Ovary (tissue), 9 donors: ENCODE data around the gene FAM20C. TPM values are rescaled to one million over a fixed set of nuclear protein-coding genes. Genes with fewer than 3 reads are reported as not detected.

Experiments used
- DNase-seq, 5 donors: peaks; one replicate each; pipeline ENCODE4 v3.0.0-alpha.2; 2019 to 2020
- H3K27ac ChIP-seq, 2 donors: fragments of 200-600 bp; one replicate each; pipeline versions ENCODE4 v1.5.1 to v1.8.0; 2019 to 2022
- H3K27me3 ChIP-seq: fragments of 200-600 bp; one replicate; pipeline ENCODE4 v1.8.0; 2022
- H3K36me3 ChIP-seq: fragments of 200-600 bp; sonication (generic); one replicate; pipeline ENCODE4 v1.5.1; 2019
- H3K4me1 ChIP-seq: one replicate; pipeline ENCODE4 v1.8.1; 2013; ENCODE audit warnings: mild to moderate bottlenecking, moderate library complexity; ENCODE audit not compliant: insufficient read depth
- H3K4me3 ChIP-seq: fragments of 200-600 bp; sonication (generic); one replicate; pipeline ENCODE4 v1.5.1; 2017
- H3K9me3 ChIP-seq, 2 donors: fragments of 200-600 bp in 1 of 2; sonication (generic) in 1 of 2; one replicate each; pipeline versions ENCODE4 v1.5.1 to v1.8.1; 2013 to 2019; ENCODE audit warnings: mild to moderate bottlenecking in 1 of 2, moderate library complexity in 1 of 2
- EP300 ChIP-seq: sonication (generic); formaldehyde crosslinking; IDR thresholded peaks from one replicate; pipeline ENCODE4 v1.6.1; 2017; ENCODE audit warnings: antibody characterized with exemption
- POLR2A ChIP-seq: fragments of 450-650 bp; IDR thresholded peaks from one replicate; pipeline ENCODE4 v1.6.1; 2017; ENCODE audit warnings: antibody characterized with exemption, mild to moderate bottlenecking, moderate library complexity
- WGBS, 3 donors: extraction: QIAGEN DNeasy Blood & Tissue Kit in 1 of 3; methylation state at CpG; one replicate each; pipeline versions ENCODE4 v1.1.5 to v1.1.7; 2013 to 2017; 5-methylcytosine and 5-hydroxymethylcytosine counted together
- intact Hi-C, 4 donors: fragments of 100-400 bp; cut with DNase I; formaldehyde crosslinking; loops; one replicate each; pipeline versions ENCODE4 v1.11.0 to v1.15.1; 2022 to 2023
- polyA plus RNA-seq, 2 donors: library from polyadenylated mRNA; stranded (reverse); fragments of 200-250 nt in 1 of 2; fragments of 350-450 nt in 1 of 2; fragmentation: Illumina TruSeq in 1 of 2; extraction: RNeasy Lipid Tissue Mini Kit (QIAGEN cat#74804) in 1 of 2; gene quantifications; one replicate each; pipeline ENCODE4 v1.2.3, GENCODE V29; 2013 to 2014
- total RNA-seq, 7 donors: library from RNA; depleted of rRNA in 2 of 7; stranded (reverse); fragments of >200 nt in 2 of 7; fragmentation: NEBNext Ultra II Directional in 3 of 7; extraction: Animal tissue kit (Norgen Biotek cat#: 25700) in 3 of 7; gene quantifications; one replicate each; pipeline versions ENCODE4 v1.1.0 to v1.2.4, GENCODE V29; 2016 to 2023
- TF ChIP-seq, protein P1 (sequence below), 3 donors: fragments of 450-650 bp in 2 of 3; fragments of 200-600 bp in 1 of 3; IDR thresholded peaks; one replicate each; pipeline versions ENCODE4 v1.5.1 to v1.8.0; 2016 to 2022; ENCODE audit warnings: antibody characterized with exemption in 3 of 3, mild to moderate bottlenecking in 1 of 3
- donor health status: DM: no; HTN: no; CAD: no; lungs with moderate emphysema.
- donor health status: DM: no; HTN: no; CAD: no.
- donor health status: Bipolar disorder and iron deficiency.
- donor health status: DM: yes; HTN: yes; CAD: no.
- donor health status: DM: no; HTN: no; CAD: no.
- donor health status: DM: yes; HTN: yes; CAD: no.

The FAM20C gene
- total and polyA plus RNA-seq, 9 donors, result 6.2 to 80.4 (median 33.5) TPM

DNA sequence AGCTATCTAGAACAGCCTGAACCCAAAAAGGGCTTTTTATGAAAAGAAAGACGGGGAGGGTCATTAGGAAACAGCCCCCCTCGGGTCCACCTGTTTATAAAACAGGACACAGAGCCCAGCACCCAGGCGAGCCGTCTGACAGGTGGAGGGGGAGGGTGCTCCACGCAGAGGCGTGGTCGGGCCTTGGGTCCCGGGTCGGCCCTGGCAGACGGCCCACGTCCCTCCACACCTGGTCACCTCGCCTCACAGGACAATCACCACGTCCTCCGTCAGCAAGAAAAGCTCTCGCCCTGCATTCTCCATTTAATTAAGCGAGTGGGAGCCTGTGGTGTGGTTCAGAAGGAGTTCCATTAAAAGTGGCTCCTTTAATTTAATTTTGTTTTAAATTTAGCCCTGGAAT is 55.3 kb downstream of the FAM20C start:
- H3K4me1 ChIP-seq, result peaks cover 10% of the 10 kb centered on the region
- TF ChIP-seq, protein P1, sequence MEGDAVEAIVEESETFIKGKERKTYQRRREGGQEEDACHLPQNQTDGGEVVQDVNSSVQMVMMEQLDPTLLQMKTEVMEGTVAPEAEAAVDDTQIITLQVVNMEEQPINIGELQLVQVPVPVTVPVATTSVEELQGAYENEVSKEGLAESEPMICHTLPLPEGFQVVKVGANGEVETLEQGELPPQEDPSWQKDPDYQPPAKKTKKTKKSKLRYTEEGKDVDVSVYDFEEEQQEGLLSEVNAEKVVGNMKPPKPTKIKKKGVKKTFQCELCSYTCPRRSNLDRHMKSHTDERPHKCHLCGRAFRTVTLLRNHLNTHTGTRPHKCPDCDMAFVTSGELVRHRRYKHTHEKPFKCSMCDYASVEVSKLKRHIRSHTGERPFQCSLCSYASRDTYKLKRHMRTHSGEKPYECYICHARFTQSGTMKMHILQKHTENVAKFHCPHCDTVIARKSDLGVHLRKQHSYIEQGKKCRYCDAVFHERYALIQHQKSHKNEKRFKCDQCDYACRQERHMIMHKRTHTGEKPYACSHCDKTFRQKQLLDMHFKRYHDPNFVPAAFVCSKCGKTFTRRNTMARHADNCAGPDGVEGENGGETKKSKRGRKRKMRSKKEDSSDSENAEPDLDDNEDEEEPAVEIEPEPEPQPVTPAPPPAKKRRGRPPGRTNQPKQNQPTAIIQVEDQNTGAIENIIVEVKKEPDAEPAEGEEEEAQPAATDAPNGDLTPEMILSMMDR (IDR thresholded peaks at IDR 0.05), result no peak
- TF ChIP-seq POLR2A (no peak), EP300 (no peak)
- 83 to 86% (median 86%) methylated on average over 16 of the region's 16 CpGs for WGBS, 3 donors
- no peak for DNase-seq
- H3K4me3 ChIP-seq, result no peak overlapping the region
- intact Hi-C loops, result no loop called here
- H3K27me3 ChIP-seq, result no peaks in the 10 kb centered on the region
- H3K27ac ChIP-seq, result no peak overlapping the region
- no peaks in the 10 kb centered on the region for H3K9me3 ChIP-seq
- H3K36me3 ChIP-seq, result no peaks in the 10 kb centered on the region

DNA sequence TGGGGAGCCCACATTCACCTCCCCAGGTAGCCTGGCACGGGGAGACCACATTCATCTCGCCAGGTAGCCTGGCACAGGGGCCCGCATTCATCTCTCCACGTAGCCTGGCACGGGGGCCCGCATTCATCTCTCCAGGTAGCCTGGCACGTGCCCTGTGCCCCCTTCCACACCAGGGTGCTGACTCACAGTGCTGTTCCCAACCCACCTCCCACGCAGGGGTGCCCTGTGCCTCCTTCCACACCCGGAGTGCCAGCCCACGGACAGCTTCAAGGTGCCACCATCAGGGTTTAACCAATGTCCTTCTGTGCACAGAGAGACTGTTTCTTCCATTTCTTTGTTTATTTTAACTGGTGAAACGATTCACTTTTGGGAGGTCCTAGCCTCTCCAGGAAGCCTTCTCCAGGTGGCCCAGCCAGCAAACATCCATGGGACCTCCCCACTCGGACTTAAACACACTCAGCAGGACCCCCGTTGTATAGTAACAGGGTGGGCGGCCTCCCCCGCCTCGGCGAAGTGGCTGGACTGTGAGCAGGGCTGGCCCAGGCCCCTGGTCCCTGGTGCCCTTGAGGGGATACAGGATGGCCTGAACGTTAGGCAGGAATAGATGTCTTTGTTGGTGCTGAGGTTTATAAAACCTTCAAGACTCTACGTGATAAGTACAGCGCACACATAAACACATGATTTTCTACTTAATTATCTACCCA is 56.5 kb downstream of the FAM20C start:
- Histone ChIP-seq H3K9me3 (no peaks in the 10 kb centered on the region), H3K36me3 (no peaks in the 10 kb centered on the region), H3K27ac (no peak overlapping the region), H3K4me3 (no peak overlapping the region), H3K27me3 (no peaks in the 10 kb centered on the region), H3K4me1 (peaks cover 8% of the 10 kb centered on the region)
- intact Hi-C loops, result no loop called here
- TF ChIP-seq, protein P1 (IDR thresholded peaks at IDR 0.05), result no peak
- TF ChIP-seq EP300 (no peak), POLR2A (no peak)
- 83 to 90% (median 85%) methylated on average over 20 of the region's 20 CpGs for WGBS, 3 donors
- no peak for DNase-seq

DNA sequence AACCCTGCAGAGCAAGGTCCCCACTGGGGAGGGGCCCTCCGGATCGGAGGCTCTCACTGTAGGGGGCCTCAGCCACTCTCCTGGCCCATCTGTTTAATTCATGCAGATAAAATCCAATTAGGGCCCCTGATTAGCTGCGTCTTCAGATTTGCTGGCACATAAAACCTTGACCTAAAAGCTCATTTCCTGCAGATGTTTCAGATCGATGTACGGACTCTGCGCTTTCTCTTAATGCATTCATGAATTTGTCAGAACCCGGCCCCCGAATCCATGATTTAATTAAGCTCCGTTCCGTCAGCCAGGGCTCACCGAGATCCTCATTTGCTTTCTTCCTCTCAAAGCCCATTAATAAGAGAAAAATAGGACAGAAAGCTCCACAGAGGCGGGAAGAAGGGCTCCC is 57.6 kb downstream of the FAM20C start:
- intact Hi-C loops, result no loop called here
- Histone ChIP-seq H3K36me3 (no peaks in the 10 kb centered on the region), H3K9me3 (no peaks in the 10 kb centered on the region), H3K4me3 (no peak overlapping the region), H3K27ac (no peak overlapping the region), H3K4me1 (peaks cover 2% of the 10 kb centered on the region), H3K27me3 (no peaks in the 10 kb centered on the region)
- TF ChIP-seq EP300 (no peak), POLR2A (no peak)
- TF ChIP-seq, protein P1 (IDR thresholded peaks at IDR 0.05), result no peak
- WGBS, 3 donors, result 79 to 87% (median 84%) methylated on average over 12 of the region's 12 CpGs
- DNase-seq, result no peak

DNA sequence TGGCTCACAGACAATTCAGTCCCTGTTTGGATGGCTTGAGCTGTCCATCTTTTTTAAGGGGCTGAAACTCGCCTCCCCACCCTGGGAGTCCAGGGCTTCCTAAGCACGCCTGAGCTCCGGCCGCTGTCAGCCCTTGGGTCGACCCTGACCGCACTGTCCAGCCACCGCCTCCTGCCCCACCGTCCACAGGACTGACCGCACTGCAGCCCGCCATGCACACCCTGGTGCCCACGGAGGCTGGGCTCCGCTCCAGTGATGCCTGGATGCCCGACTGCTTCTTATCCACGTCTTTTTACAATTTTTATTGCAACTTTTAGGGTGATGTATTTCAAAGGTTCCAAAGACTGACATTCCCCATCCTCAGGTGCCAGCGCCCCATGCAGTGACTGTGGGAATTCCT is 58.2 kb downstream of the FAM20C start:
- Histone ChIP-seq H3K27me3 (no peaks in the 10 kb centered on the region), H3K4me3 (no peak overlapping the region), H3K9me3 (no peaks in the 10 kb centered on the region), H3K36me3 (no peaks in the 10 kb centered on the region), H3K4me1 (peaks cover 2% of the 10 kb centered on the region), H3K27ac (no peak overlapping the region)
- TF ChIP-seq EP300, result no peak
- TF ChIP-seq, protein P1 (IDR thresholded peaks at IDR 0.05), result no peak
- no peak for TF ChIP-seq POLR2A
- 90 to 95% (median 92%) methylated on average over 15 of the region's 15 CpGs for WGBS, 3 donors
- no peak for DNase-seq
- intact Hi-C loops, result no loop called here
